Activated naive CD4-positive, alpha-beta T cell treated with anti-CD3 and anti-CD28 coated beads, Interleukin-2, amount 50 U/mL, for 24 hours (primary cell): ENCODE measurements around the gene PPP2R1B.
"Not testable (repeated sequence)": the region's sequence is repeated elsewhere in the genome, so short reads cannot be mapped to it uniquely, and the experiment has no call there.

Experiments
- H3K27ac Mint-ChIP-seq: one replicate; pipeline ENCODE4 v1.8.0; 2021; ENCODE audit warnings: mild to moderate bottlenecking, mixed read lengths
- H3K27me3 Mint-ChIP-seq: one replicate; pipeline ENCODE4 v1.8.0; 2021; ENCODE audit warnings: mixed read lengths
- H3K36me3 Mint-ChIP-seq: one replicate; pipeline ENCODE4 v1.8.0; 2021; ENCODE audit warnings: mixed read lengths
- H3K4me1 Mint-ChIP-seq: one replicate; pipeline ENCODE4 v1.8.0; 2021; ENCODE audit warnings: mixed read lengths
- H3K4me3 Mint-ChIP-seq: one replicate; pipeline ENCODE4 v1.8.0; 2021; ENCODE audit warnings: mild to moderate bottlenecking, mixed read lengths
- H3K9me3 Mint-ChIP-seq: one replicate; pipeline ENCODE4 v1.8.0; 2021; ENCODE audit warnings: mixed read lengths

The PPP2R1B gene

DNA sequence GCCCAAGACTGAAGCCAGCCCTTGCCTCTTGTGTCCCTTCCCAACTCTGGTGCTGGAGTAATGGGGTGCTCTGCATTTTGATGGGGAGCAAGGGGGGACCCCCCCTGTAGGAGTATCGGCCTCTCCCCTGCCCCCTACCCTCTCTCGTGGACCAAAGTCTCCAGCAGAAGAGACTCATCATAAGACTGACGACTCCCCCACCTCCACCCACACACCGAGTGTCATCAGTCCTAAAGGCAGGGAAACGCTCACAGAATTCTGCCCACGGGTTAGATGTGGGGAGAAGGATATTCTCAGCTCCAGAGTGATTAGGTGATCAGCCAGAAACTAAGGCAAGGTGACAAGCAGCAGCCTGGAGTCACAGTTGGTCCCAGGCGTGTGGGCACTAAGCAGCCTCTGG is 38.8 kb downstream of the PPP2R1B start:
- Mint-ChIP-seq H3K9me3 (no peaks in the 10 kb centered on the region), H3K27ac (no peak overlapping the region), H3K4me3 (no peak overlapping the region), H3K27me3 (no peaks in the 10 kb centered on the region), H3K4me1 (no peaks in the 10 kb centered on the region), H3K36me3 (peaks cover 2% of the 10 kb centered on the region)

DNA sequence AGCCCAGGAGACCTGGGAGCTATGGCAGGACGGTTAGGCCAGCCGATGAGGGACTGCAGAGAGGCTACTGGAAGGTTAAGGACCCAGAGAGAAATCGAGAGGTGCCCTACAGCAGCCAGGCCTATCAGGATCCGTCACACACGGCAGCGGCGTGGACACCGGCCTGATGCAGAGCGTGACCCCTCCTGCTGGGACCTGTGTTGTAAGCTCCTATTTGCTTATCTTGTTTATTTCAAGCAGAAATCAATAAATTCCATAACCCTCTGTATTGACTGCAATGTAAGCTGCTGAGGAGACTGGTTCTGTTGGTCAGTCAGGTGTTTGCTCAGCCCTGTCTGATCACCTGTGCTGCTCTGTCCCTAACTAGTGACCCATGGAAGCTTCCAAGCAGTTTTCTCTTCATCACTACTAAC is 39.9 kb downstream of the PPP2R1B start:
- Mint-ChIP-seq H3K4me3 (no peak overlapping the region), H3K27ac (no peak overlapping the region), H3K9me3 (no peaks in the 10 kb centered on the region), H3K4me1 (no peaks in the 10 kb centered on the region), H3K27me3 (no peaks in the 10 kb centered on the region), H3K36me3 (peaks cover 2% of the 10 kb centered on the region)

DNA sequence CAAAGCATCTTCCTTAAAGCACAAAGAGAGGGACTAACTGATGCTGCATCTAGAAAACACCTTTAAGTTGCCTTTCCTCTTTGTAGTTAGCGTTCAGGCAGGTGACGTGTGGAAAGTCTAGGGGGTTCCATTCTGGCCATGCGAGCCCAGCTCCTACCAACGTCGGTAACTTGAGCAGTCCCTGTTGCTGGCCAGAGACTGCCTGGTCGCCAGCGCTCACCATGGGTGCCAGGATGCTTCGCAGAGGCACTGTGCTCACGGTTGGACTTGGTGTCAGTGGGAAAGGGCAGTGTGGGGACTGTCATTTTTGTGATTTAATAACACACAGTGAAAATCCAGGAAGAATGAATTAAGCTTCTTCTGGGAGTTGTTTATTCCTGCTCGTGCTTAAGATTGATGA is 40.6 kb downstream of the PPP2R1B start:
- H3K9me3 Mint-ChIP-seq: no peaks in the 10 kb centered on the region
- no peaks in the 10 kb centered on the region for H3K27me3 Mint-ChIP-seq
- H3K4me1 Mint-ChIP-seq: no peaks in the 10 kb centered on the region
- H3K4me3 Mint-ChIP-seq: no peak overlapping the region
- no peak overlapping the region for H3K27ac Mint-ChIP-seq
- H3K36me3 Mint-ChIP-seq: peaks cover 2% of the 10 kb centered on the region

DNA sequence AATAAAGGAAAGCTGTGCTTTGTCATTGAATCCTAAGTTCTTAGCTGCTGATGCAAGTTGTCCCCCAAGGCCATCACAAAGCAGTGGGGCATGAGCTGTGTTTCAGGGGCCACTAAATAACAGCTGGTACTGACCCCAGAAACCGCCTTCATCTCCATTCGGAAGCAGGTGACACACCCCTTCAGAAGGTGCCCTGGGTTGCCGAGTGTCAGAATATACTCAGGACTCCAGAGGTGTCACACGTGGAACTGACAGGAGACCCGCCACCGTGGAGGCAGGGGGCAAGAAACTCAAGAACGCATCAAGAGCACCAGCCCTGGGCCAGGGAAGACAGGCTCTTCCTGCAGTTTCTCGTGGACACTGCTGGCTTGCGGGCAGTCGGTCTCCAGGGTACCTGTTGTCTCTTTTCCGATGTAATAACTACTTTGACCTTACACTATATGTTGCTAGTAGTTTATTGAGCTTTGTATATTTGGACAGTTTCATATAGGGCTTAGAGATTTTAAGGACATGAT is 41.5 kb downstream of the PPP2R1B start:
- no peak overlapping the region for H3K4me3 Mint-ChIP-seq
- no peaks in the 10 kb centered on the region for H3K27me3 Mint-ChIP-seq
- H3K4me1 Mint-ChIP-seq: no peaks in the 10 kb centered on the region
- H3K36me3 Mint-ChIP-seq: peaks cover 2% of the 10 kb centered on the region
- no peaks in the 10 kb centered on the region for H3K9me3 Mint-ChIP-seq
- no peak overlapping the region for H3K27ac Mint-ChIP-seq

DNA sequence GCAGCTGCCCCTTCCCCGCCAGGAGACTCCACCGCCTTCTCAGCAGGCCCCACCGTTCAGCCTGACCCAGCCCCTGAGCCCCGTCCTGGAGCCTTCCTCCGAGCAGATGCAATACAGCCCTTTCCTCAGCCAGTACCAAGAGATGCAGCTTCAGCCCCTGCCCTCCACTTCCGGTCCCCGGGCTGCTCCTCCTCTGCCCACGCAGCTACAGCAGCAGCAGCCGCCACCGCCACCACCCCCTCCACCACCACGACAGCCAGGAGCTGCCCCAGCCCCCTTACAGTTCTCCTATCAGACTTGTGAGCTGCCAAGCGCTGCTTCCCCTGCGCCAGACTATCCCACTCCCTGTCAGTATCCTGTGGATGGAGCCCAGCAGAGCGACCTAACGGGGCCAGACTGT is 42.6 kb downstream of the PPP2R1B start:
- H3K27ac Mint-ChIP-seq: no peak overlapping the region
- H3K4me1 Mint-ChIP-seq: no peaks in the 10 kb centered on the region
- H3K27me3 Mint-ChIP-seq: no peaks in the 10 kb centered on the region
- no peaks in the 10 kb centered on the region for H3K9me3 Mint-ChIP-seq
- H3K4me3 Mint-ChIP-seq: no peak overlapping the region
- H3K36me3 Mint-ChIP-seq: peaks cover 2% of the 10 kb centered on the region

DNA sequence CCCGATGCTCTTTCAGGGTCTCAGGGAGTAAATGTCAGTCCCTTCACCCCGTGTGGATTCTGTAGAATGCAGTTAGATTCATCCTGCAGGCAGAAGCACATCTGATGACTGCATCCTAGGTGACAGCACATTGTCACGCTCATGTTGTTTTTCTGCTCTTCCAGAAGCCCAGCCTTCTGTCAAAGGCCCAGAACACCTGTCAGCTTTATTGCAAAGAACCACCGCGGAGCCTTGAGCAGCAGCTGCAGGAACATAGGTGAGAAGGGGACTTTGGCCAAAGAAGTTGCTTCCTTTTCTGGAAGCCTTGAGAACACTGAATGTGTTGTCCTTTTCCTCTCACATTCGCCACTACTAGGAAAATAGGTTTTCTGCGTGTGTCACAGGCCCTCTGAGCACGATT is 43.7 kb downstream of the PPP2R1B start:
- no peaks in the 10 kb centered on the region for H3K4me1 Mint-ChIP-seq
- no peak overlapping the region for H3K27ac Mint-ChIP-seq
- no peaks in the 10 kb centered on the region for H3K27me3 Mint-ChIP-seq
- H3K4me3 Mint-ChIP-seq: no peak overlapping the region
- no peaks in the 10 kb centered on the region for H3K9me3 Mint-ChIP-seq
- H3K36me3 Mint-ChIP-seq: peaks cover 2% of the 10 kb centered on the region

DNA sequence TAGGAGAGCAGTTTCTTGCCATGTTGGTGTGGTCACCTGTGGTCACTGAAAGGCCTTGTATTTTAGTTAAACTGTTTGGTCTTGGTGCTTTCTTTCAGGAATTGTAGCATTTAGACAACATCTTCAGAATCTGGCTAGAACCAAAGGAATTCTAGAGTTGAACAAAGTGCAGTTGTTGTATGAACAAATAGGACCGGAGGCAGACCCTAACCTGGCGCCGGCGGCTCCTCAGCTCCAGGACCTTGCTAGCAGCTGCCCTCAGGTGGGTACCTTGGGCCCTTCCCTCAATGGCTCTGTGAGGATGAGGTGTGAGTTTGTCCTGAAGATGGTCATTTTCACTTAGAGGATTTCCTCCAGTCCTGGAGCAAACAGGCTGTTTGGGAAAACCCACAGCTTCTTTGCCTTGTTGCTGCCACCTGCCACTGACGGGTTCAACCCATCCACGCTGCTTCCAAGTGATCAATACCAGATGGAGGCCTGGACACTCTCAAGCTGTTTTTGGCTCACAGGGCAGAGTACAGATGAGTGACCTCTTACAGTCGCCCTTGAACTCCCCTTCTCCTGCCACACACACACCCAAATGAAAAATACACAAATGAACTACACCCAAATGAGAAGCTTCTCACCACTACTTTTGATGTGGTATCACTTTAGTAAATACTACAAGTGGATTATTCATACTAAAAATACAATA is 45.2 kb downstream of the PPP2R1B start:
- H3K4me1 Mint-ChIP-seq: no peaks in the 10 kb centered on the region
- no peak overlapping the region for H3K27ac Mint-ChIP-seq
- H3K36me3 Mint-ChIP-seq: peaks cover 2% of the 10 kb centered on the region
- H3K27me3 Mint-ChIP-seq: no peaks in the 10 kb centered on the region
- no peaks in the 10 kb centered on the region for H3K9me3 Mint-ChIP-seq
- H3K4me3 Mint-ChIP-seq: no peak overlapping the region

DNA sequence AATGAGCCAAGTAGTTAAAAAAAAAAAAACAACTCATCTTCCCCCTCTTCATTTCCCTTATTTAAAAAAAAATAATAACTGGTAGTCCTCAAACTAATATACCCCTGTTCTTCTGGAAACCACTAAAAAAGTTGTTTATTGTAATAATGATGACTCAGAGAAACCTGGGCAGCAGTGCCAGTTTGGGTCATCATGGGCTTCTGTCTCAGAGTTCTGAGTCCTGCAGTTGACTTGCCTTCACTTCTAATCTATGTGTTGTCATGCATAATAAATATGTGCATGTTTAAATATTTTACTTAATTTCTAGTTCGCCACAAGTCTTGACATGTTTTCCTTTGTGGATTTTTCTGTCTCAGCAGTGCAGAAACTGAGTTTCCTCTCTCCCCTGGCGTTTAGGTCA is 46.8 kb downstream of the PPP2R1B start:
- Mint-ChIP-seq H3K4me3 (no peak overlapping the region), H3K36me3 (peaks cover 3% of the 10 kb centered on the region), H3K27ac (no peak overlapping the region), H3K9me3 (no peaks in the 10 kb centered on the region), H3K4me1 (no peaks in the 10 kb centered on the region), H3K27me3 (no peaks in the 10 kb centered on the region)

DNA sequence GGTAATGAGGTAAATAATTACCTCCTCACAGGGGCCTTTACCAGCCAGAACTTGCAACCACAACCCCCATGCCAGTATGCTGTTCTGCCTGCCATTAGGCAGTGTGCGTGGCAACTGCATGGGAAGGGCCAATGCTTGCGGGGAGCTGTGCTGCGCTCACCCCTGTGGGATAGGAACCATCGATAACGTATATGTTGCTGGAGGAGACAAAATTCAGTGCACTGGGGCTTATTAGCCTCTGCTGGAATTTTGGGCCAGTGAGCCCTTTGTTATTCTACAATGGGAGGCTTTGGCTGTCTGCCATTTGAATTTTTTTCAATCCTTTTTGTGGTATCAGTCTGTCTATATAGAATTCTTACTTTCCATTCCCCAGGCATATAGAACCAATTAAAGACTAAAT is 47.3 kb downstream of the PPP2R1B start:
- peaks cover 4% of the 10 kb centered on the region for H3K36me3 Mint-ChIP-seq

DNA sequence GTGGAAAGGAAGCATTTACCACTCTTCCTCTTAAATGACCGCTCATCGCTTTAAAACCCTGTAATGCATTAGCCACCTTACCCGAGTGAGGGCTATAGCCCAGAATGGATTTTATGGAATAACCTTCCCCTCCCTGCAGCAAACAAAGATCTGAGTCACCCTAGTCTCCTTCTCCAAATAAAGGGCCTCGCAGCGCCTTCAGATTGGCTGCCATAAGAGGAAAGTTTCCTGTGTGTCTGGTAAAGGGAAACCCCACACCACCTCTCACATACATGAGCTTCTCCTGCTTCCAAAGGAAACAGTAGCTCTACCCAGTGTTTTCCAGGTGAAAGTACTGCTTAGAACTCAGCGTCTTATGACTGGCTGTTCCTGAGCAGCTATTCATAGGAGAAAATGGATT is 47.8 kb downstream of the PPP2R1B start:
- Mint-ChIP-seq H3K27me3 (no peaks in the 10 kb centered on the region), H3K9me3 (no peaks in the 10 kb centered on the region), H3K4me3 (no peak overlapping the region), H3K27ac (no peak overlapping the region), H3K36me3 (peaks cover 4% of the 10 kb centered on the region), H3K4me1 (no peaks in the 10 kb centered on the region)

More for the DNA sequence above, 47.3 kb downstream of the PPP2R1B start:
- H3K27ac Mint-ChIP-seq: no peak overlapping the region
- H3K27me3 Mint-ChIP-seq: no peaks in the 10 kb centered on the region
- H3K4me3 Mint-ChIP-seq: no peak overlapping the region
- H3K9me3 Mint-ChIP-seq: no peaks in the 10 kb centered on the region
- no peaks in the 10 kb centered on the region for H3K4me1 Mint-ChIP-seq

DNA sequence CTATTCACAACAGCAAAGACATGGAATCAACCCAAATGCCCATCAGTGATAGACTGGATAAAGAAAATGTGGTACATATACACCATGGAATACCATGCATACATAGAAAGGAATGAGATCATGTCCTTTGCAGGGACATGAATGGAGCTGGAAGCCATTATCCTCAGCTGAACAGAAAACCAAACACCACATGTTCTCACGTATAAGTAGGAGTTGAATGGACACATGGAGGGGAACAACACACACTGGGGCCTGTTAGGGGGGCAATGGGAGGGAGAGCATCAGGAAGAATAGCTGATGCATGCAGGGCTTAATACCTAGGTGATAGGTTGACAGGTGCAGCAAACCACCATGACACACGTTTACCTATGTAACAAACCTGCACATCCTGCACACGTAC is 48.5 kb downstream of the PPP2R1B start:
- H3K36me3 Mint-ChIP-seq, H3K27me3 Mint-ChIP-seq, H3K4me3 Mint-ChIP-seq, H3K9me3 Mint-ChIP-seq, H3K27ac Mint-ChIP-seq, H3K4me1 Mint-ChIP-seq: not testable (repeated sequence)

DNA sequence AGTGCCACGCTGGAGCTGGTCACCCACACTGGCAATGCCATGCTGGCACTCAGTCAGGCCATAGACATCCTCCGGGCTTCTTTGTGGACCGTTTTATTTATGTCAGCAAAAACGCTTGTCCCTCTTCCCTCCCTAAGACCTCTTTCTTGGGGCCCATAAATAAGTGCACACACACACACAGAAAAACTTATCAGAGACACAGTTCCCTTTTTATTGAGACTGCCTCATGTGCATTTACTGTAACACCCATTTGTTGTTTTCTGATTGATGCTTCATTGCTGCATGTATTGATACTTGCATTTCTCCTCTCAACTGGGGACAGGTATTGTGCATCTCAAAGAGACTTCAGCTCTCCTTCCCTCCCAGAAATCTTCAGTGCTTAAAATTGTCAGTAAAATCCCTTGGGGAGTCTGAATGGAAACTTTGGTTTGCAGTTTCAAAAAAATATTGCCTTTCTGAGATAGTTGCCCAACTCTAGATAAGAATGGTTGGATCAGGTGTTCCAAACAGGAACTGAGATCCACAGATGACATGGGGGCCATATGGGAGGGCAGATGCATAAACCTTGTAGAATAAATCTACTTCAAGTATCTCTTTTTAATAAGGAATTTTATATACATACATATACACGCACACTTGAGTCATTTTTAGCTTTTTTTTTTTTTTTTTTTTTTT is 50.9 kb downstream of the PPP2R1B start:
- H3K9me3 Mint-ChIP-seq: no peaks in the 10 kb centered on the region
- no peaks in the 10 kb centered on the region for H3K27me3 Mint-ChIP-seq
- no peaks in the 10 kb centered on the region for H3K4me1 Mint-ChIP-seq
- H3K27ac Mint-ChIP-seq: no peak overlapping the region
- H3K4me3 Mint-ChIP-seq: no peak overlapping the region
- peaks cover 4% of the 10 kb centered on the region for H3K36me3 Mint-ChIP-seq

DNA sequence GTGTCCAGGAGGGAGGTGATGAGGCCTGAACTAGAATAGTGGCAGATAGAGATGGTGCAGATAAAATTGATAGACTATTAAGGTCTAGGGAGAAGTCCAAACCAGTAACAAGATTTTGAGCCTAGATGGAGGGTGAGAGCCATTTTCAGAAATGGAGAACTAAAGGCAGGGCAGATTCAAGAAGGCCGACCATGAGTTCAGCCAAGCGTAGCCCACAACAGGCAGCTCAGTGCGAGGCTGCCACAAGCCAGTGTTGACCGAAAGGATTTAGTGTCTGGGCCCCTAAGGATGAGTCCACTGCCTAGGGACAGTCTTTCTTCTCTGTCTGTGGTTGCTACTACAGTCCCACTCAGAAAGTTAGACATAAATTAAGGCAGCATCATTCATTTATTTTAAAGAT is 51.7 kb downstream of the PPP2R1B start:
- Mint-ChIP-seq H3K4me1 (no peaks in the 10 kb centered on the region), H3K27ac (no peak overlapping the region), H3K36me3 (peaks cover 7% of the 10 kb centered on the region), H3K27me3 (no peaks in the 10 kb centered on the region), H3K9me3 (no peaks in the 10 kb centered on the region), H3K4me3 (no peak overlapping the region)

DNA sequence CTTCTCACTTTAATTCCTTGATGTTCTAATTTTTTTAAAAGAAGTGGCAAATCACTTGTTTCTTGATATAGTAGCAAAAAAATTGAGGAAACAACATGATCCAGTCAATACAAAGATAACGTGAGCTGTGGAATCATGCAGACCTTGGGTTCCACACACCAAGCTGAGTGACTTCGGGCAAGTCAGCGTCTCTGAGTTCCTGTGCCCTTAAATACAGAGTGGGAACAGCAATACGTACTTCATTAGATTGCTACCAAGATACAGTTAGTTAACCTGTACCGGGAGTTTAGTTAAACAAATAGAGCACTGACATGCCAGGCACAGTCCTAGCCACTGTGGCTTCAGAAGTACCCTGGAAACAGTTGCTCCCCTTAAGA is 58.5 kb downstream of the PPP2R1B start:
- Mint-ChIP-seq H3K27me3 (no peaks in the 10 kb centered on the region), H3K36me3 (peaks cover 21% of the 10 kb centered on the region), H3K27ac (no peak overlapping the region), H3K4me1 (no peaks in the 10 kb centered on the region), H3K4me3 (no peak overlapping the region), H3K9me3 (no peaks in the 10 kb centered on the region)

DNA sequence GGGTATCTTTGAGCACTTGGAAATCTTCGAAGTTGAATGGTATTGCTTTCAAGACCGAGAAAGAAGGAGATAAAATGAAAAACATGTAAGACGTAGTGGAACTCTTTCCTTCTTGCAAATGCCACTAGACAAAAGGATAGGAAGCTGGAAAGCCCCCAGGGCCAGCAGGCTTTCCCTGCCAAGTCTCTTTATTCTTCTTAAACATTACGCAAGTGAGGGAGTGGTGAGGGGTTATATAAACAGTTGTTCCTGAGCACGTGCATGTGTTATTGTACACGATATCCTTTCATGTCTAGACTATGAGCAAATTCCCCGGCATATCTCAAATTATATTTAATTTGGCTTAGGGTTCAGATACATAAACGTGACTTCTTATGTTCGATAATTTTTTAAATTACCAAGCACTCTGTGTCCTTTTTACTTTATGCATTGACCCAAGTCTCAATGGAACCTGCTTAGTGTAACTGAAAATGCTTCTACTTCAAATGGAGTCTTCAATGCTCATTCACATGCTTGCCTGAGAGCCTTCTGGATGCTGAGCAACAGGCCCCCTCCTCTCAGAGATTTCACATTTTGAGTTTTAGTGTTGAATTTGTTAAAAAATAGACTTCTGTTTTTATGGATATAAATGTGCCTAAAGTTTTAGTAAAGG is 59.0 kb downstream of the PPP2R1B start:
- H3K9me3 Mint-ChIP-seq: no peaks in the 10 kb centered on the region
- no peak overlapping the region for H3K27ac Mint-ChIP-seq
- no peaks in the 10 kb centered on the region for H3K4me1 Mint-ChIP-seq
- H3K27me3 Mint-ChIP-seq: no peaks in the 10 kb centered on the region
- no peak overlapping the region for H3K4me3 Mint-ChIP-seq
- H3K36me3 Mint-ChIP-seq: peaks cover 20% of the 10 kb centered on the region

DNA sequence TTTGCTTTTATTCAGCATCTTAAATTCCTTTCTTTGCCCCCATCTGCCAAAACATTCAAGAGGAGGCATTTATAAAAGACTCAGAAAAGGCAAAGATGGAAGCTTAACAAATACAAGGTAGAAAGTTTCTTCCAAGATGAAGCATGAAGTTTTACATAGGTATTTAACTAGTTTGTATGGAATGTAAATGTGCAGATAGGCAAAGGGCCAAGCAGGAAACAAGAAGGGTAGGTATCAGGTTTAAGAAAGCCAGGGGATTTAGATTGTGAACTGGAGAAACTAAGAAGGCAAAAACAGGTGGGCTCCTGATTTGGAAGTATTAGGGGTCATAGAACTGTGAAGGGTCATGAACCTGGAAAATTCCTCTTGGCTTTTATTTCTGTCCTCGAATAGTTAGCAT is 62.6 kb downstream of the PPP2R1B start:
- H3K9me3 Mint-ChIP-seq: no peaks in the 10 kb centered on the region
- no peak overlapping the region for H3K27ac Mint-ChIP-seq
- no peak overlapping the region for H3K4me3 Mint-ChIP-seq
- peaks cover 16% of the 10 kb centered on the region for H3K36me3 Mint-ChIP-seq
- H3K27me3 Mint-ChIP-seq: no peaks in the 10 kb centered on the region
- H3K4me1 Mint-ChIP-seq: peaks cover 4% of the 10 kb centered on the region
